GM12801 (cell line): Measurements from ENCODE around the gene HUWE1.

Source experiments
- TF ChIP-seq, protein P1 (sequence below): IDR thresholded peaks from one replicate; pipeline ENCODE4 v1.5.1; 2011; ENCODE audit warnings: control low read depth; ENCODE audit not compliant: insufficient read length; ENCODE audit errors: extremely low read depth

HUWE1 gene

DNA sequence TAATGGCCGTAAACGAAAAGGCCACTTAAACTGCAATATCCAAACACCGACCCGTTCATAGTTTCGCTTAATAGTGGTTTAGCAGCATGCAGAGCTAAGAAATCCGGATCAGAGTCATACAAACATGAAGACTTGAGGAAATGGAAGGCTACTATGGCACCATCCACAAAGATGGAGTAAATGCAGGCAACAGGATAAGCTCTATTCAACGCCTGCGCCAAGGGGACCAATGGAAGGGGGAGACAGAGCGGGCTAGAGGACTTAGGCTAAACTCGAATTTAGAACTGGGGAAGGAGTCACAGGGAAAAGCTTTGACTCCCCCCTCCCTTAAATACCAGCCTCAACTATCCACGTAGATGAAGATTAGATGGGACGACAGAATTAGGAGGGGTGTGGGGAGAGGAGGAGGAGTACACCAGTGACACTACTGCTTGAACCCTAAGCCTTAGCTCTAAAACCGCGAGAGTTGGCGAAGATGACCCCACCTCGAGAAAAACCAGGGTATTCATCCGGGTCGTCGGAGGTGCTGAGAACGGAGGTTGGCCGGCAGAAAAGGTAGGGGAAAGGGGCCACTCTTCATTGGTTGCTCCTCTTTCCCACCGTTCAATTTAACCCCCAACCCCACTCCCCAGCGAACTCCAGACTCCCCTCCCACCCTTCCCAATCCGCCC lies 3.5 kb downstream of the HUWE1 start:
- TF ChIP-seq, protein P1, sequence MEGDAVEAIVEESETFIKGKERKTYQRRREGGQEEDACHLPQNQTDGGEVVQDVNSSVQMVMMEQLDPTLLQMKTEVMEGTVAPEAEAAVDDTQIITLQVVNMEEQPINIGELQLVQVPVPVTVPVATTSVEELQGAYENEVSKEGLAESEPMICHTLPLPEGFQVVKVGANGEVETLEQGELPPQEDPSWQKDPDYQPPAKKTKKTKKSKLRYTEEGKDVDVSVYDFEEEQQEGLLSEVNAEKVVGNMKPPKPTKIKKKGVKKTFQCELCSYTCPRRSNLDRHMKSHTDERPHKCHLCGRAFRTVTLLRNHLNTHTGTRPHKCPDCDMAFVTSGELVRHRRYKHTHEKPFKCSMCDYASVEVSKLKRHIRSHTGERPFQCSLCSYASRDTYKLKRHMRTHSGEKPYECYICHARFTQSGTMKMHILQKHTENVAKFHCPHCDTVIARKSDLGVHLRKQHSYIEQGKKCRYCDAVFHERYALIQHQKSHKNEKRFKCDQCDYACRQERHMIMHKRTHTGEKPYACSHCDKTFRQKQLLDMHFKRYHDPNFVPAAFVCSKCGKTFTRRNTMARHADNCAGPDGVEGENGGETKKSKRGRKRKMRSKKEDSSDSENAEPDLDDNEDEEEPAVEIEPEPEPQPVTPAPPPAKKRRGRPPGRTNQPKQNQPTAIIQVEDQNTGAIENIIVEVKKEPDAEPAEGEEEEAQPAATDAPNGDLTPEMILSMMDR = no peak

DNA sequence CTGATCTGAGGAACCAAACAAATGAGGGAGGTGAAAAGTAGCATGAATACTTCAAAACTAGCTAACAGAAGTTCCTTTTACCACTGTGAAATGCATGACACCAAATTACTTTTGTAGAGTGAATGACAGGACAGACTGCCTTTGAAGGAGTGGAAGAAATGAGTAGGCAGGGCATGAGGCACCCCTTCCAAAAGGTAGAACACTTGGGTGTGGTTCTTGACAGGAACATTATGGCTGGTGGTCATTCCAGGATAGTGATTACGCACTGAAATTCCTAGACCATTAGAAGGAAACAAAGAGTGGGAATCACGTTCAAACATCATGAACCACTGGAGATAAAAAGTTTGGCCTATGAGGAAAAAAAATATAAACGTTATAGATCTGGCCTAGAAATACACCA lies 4.9 kb downstream of the HUWE1 start:
- TF ChIP-seq, protein P1 = no peak

DNA sequence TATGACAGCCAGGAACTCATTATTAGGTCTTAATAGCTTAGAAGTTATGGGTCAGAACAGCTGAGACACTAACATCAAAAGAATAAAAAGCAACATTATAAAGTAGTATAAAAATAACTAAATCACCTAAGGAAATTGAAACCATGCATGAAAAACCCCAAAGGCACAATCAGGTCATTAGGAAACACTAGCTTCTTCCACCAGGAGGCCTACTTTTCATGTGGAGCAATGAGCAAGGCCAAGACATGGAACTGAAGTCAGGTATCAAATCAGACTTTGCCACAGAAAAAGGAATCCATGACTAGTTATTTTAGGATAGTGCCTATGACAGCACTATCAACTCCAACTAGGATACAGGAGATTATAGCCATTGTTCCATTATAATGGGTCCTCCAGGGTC lies 7.9 kb downstream of the HUWE1 start:
- TF ChIP-seq, protein P1 = no peak

DNA sequence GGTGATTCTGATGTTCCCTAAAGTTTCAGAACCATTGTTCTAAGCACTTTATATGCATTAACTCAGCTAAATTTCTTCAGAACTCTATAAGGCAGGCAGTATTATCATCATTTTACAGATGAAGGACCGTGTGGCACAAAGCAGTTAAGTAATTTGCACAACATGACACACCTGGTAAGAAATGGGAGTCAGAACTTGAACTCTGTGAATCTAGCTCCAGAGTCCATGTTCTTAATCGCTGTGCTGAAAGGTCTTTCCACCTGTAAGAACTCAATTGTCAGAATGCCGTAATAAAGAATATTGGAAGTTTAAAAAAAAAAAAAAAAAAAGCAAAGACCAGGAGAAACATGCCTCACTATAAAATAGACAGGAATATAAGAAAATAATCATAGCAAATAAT lies 9.2 kb downstream of the HUWE1 start:
- TF ChIP-seq, protein P1 = no peak

DNA sequence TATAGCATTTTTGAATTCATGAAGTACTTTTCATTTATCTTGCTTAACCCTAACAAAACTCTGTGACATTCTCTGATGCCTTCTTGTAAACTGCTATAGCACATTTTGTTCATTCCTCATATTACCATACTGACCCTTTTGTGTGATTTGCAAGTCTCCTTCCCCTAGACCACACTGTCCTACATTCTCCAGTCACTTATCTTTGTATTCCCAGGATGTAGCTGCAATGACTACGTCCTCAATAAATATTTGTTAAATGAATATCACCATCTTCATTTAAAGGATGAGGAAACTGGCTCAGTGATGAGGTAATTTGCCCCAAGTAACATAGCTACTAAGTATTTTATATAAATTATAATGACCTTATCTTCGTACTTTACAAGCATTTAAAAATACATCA lies 11.9 kb downstream of the HUWE1 start:
- TF ChIP-seq, protein P1 = no peak

DNA sequence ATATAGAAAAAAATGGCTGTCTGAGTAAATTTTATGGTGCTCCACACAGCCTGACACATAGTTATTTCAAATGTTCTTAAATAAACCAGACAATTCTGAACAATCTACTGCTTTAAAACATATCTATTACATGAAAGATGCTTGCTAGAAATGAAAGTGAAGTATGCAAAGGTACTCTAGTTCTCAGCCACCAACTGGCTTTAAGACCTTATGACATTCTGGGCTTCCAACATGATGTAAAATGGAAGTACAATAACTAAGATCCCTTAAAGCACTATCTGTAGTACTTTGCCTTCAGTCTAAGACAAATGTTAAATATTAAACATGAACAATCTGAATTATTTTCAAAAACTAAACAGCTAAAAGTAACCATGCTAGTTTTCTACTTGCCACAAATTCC lies 17.3 kb downstream of the HUWE1 start:
- TF ChIP-seq, protein P1 = no peak

DNA sequence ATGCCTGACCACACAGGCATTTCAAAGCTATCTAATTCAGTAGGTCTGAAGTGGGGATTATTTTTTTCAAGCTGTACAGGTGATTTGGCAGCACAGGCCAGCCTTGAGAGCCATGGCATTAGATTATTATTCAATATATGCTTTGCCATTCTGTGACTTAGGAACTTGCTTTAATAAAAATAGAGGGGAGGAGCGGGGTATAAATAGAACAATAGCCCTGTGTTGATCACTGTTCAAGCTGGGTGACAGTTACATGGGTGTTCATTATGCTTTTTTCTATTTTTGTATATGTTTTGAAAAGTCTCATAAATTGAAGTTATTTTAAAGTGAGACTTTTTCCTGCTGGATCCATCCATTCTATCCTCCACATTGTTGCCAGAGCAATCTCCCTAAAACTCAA lies 20.3 kb downstream of the HUWE1 start:
- TF ChIP-seq, protein P1 = no peak

DNA sequence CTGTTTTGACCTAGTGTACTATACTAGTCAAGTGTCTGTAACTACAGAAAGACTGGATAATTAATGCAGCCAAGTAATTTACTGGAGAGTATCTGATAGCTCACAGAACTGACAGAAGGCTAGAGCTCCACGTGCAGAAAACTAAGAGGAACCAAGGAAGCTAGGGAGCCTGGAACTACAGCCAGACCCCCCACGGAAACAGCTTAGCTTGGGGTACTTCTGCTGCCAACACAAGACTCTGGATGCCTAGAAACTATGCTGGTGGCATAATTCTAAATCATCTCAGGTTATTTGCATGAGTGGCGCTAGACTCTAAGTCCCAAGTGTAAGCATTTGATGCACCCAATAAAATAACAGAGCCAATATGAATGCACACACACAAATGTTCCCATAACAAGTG lies 26.5 kb downstream of the HUWE1 start:
- TF ChIP-seq, protein P1 = no peak
